ENCODE data around the gene CNTNAP2. TPM values are rescaled to one million over a fixed set of nuclear protein-coding genes. Genes with fewer than 3 reads are reported as not detected.

The CNTNAP2 gene
- total and polyA plus RNA-seq, 2 of the 8 experiments (the other 6 are each of a cell fraction or from before 2014, with no cell fraction given): 27.9 to 71.0 TPM

DNA sequence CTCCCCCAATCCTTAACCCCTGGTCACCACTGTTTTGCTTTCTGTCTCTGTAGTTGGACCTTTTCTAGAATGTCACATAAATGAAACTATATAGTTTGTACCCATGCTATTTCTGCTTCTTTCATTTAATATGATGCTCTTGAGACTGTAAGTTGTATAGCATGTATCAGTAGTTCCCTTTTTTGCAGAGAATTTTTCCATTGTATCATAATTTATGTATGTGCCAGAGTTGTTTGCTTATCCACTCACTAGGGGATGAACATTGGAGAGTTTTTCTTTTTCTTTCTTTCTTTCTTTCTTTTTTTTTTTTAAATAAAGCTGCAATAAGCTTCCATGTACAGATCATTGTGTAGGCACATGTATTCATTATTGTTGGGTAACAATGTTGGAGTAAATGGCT lies 544.8 kb downstream of the CNTNAP2 start (continued):
- TF ChIP-seq SP2 (IDR thresholded peaks at IDR 0.05; ENCODE audit: low read length) (no peak), SP4 (IDR thresholded peaks at IDR 0.05; ENCODE audit: low read length) (no peak), TCF12 (IDR thresholded peaks at IDR 0.05; ENCODE audit: low read depth, low read length) (no peak), EP300 (IDR thresholded peaks at IDR 0.05; ENCODE audit: borderline replicate concordance in 1 of 2, low read depth in 2 of 2, low read length in 2 of 2) (no peak), RNF2 (IDR thresholded peaks at IDR 0.05; ENCODE audit: borderline replicate concordance, low read depth, low read length, missing control alignments, poor library complexity, severe bottlenecking) (no peak), CBX5 (IDR thresholded peaks at IDR 0.05; ENCODE audit: low read depth, low read length) (no peak)
